ENCODE results near the gene CDKAL1.
"Not testable (repeated sequence)": the region's sequence is repeated elsewhere in the genome, so short reads cannot be mapped to it uniquely, and the experiment has no call there.

CDKAL1 gene

GRCh38 chr6:20599302-20600051 is 65.2 kb downstream of the CDKAL1 start:
- DNase-seq = no peak

GRCh38 chr6:20600831-20601230 is 66.6 kb downstream of the CDKAL1 start:
- DNase-seq = no peak

DNA sequence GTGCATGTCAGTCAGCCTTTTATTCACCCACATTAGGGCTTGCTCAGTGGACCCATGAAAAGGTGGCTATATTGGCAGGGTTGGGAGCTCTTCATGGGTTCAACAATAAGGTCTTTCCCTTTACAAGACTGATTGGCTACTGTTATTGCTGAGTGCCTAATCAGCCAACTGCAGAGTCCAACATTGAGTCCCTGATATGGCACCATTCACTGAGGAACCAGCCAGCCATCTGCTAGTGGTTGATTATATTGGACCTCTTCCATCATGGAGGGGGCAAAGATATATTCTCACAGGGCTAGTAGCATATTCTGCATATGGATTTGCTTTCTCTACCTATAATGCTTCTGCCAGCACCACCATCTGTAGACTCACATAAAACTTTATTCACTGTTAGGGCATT is 69.9 kb downstream of the CDKAL1 start:
- no peak for DNase-seq

GRCh38 chr6:20605061-20605460 is 70.8 kb downstream of the CDKAL1 start:
- no peak for DNase-seq

DNA sequence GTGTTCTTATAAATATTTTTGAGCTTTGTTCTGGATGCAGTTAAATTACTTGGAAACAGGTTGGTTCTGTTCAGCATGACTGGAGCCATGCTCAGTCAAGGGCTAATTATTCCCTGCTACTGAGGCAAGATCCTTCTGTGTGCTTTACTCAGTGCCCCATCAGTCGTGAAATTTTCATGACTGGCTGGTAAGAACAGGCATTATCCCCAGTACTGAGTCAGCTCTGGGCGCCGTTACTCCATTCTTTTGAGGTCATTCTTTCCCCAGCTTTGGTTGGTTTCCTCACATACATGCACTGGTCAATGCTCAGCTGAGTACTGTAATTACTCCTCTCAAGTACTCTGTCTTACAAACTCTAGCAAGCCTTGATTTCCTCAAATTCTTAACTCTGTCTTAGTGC is 71.3 kb downstream of the CDKAL1 start:
- no peak for DNase-seq

- no peak for DNase-seq
Observed at GRCh38 chr6:20606831-20607230, 72.6 kb downstream of the CDKAL1 start.

DNA sequence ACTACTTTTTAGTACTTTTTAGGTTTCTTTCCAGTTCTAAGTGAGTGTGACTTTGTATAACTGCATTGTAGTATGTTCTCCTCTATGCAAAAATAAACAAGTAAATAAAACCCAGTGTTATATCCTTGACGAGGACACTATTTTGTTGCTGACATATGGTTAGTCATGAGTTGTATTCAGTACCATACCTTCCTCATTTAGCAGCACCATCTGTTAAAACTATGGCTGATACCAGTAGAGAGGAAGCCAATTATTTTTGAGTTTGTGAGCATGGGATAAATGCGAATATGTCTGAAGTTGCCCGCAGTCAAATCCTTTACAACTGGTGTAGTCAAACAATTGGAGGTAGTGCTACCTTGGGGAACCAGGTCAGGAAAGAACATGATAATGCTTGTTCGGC is 74.1 kb downstream of the CDKAL1 start:
- DNase-seq = no peak

DNA sequence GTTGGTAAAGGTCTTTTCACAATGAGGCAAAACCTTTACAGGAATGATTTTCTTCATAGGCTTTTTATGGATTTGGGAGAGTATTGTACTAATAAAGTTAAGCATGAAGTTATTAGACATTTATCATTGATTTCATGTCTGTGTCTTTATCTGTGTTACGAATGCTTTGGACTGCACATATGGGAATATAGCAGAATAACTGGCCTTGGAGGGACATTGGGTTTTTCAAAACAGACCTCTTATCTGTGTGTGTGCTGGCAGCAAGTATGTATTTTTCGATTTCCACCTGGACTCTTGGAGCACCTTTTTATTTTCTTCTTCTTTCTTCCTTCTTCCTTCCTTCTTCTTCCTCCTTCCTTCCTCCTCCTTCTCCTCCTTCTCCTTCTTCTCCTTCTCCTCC is 74.6 kb downstream of the CDKAL1 start:
- no peak for DNase-seq

GRCh38 chr6:20609924-20610323 is 75.7 kb downstream of the CDKAL1 start:
- DNase-seq = not testable (repeated sequence)

DNA sequence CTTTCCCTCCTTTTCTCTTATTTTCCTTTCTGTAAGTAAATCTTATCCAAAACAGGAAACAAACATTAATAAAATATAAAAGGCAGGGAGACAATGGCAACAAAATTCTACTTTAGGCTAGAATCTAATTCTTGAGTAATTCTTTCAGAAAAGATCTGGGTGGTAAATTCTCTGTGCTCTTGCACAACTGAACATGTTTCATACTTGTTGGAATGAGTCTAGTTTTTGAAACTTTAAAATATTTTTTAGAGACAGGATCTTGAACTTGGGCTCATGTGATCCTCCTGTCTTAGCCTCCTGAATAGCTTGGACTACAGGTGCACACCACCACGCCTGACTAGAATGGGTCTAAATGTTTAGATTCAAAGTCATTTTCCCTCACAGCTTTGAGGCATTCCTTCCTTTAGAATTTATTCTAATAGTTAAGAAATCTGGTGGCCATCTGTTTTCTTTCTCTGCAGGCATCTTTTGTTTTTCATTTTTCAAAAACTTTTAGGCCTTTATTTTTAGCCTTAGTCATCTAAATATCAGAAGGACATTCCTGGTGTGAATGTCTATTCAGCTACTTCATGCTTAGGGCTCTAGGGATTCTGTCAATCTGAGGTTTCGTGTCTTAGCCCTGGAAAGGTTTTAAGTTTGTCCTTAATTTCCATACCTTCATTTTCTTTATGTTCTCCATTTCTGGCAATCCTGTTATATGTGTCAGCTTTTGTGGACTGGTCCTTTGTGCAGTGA is 76.5 kb downstream of the CDKAL1 start:
- no peak for DNase-seq

GRCh38 chr6:20617537-20617936 is 83.3 kb downstream of the CDKAL1 start:
- DNase-seq = not testable (repeated sequence)

- DNase-seq = no peak
Observed at GRCh38 chr6:20620043-20620442, 85.8 kb downstream of the CDKAL1 start.

- no peak for DNase-seq
Observed at GRCh38 chr6:20623761-20624160, 89.5 kb downstream of the CDKAL1 start.

GRCh38 chr6:20626165-20626564 is 91.9 kb downstream of the CDKAL1 start:
- DNase-seq = no peak

- DNase-seq = no peak
Observed at GRCh38 chr6:20629509-20629908, 95.3 kb downstream of the CDKAL1 start.

DNA sequence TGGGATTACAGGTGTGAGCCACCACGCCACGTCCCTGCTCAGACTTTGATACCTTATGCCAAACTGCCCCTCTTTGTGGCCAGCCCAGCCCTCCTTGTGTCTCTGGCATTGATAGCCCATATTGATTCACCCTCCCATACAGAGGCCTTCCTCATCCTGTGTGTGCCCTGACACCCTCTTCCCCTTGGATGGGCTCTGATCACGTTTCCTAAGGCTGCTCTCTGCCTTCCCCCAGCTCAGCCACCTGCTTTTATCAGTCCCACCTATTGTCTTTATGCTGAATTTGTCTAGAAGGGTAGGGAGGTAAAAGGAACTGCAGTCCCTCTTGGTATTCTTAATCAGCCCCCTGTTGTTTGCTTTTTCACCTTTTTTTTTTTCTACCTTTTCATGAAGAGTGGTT is 95.9 kb downstream of the CDKAL1 start:
- no peak for DNase-seq

GRCh38 chr6:20630617-20631548 is 96.6 kb downstream of the CDKAL1 start:
- DNase-seq = no peak

DNA sequence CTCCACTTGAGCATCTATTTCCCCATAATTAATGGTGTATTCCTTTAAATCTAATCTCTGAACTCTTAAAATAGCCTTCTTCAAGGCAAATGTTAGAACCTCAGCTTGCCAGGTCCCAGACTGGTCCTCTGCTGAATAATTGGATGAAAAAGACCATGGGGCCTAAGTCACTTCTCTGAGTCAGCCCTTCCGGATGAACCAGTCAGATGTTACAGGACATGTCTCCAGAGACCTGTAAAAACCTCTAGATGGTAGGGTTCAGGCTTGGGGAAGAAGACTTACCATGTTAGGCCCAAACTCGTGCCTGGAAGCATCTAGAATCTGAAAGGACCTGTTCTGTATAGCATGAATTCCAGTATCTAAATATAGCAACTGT is 97.3 kb downstream of the CDKAL1 start:
- no peak for DNase-seq

GRCh38 chr6:20632696-20633095 is 98.4 kb downstream of the CDKAL1 start:
- DNase-seq = no peak

- DNase-seq = no peak
Observed at GRCh38 chr6:20633566-20634340, 99.5 kb downstream of the CDKAL1 start.

DNA sequence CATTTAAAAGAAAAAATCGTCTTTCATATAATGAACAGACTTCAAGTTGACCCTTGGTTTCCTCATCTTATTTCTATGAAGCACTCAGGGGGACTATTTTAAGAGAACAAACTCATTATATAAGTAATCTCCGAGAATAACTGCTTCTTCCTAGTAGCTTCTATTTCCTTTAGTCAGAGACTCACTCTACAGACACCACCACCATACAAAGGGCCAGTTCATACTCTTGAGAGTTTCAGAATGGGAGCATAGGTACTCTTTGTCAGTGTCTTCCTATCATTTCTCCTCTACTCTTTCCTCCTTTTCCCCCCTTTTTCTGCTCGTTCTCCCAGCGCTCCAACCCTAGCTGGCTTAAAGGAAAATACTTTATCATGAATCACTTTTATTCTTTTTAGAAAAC is 104.9 kb downstream of the CDKAL1 start:
- DNase-seq = no peak

DNA sequence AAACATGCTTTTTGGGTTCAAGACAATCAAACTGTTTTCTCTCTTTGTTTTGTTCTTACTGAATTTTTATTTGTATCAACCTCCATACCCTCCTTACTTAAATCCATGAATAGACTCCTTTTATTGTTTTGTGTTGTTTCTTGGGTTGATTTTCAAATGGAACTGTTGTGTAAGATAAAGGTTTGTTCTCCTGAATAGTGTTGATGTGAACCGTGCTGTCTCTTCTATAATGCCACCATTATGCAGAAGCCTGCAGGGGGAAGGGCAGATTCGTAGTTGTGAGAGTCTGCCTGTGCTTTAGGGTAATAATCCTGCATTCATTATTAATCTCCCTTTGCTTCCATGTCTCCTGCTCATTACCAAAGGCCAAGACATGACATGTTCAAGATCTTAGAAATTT is 105.9 kb downstream of the CDKAL1 start:
- no peak for DNase-seq
